ENCODE measurements around the gene LCORL. TPM values are rescaled to one million over a fixed set of nuclear protein-coding genes. Genes with fewer than 3 reads are reported as not detected.
A peak's percentile ranks its signal among the peaks of the same experiment; 100 is the strongest.

Gene LCORL
- total and polyA plus RNA-seq, 9 of the 15 experiments (the other 6 are each of a cell fraction or from before 2014, with no cell fraction given): 3.1 to 24.5 (median 11.1) TPM

DNA sequence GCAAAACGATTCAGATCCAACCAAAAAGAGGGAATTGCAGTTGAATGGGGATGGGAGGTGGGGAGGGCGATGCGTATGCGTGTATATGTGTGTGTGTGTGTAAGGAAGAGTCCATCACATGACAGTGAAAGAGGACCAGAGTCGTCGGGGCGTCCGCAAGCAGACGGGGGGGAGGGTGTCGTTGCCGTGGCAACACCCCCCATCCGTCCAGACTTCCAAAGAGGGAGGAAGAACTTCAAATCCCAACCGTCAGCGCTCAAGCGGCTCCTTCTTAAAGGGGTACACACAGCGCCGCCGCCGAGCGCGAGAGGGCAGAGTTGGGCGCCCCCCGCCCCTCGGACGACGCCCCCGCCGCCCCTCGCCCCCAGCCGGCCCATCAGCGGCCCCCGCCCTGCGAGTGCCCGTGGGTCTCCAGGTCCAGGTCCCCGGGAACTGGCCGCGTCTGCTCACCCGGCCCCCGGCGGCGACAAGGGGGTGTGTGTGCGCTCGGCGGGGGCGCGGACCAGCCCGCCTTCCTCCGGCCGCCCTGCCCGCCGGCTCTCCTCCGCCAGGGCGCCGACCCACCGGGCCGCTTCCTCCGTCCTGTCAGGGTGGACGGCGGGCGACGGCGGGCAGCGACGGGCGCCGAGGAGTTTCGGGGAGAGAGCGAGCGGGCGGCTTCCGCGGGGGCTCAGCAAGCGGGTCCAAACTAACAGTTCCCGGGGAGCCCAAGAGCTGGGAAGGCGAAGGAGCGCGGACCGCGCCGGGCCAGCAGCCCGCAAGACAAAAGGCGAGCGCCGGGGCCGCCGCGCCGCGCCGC lies 685 bp downstream of the LCORL start (continued):
- TF ChIP-seq, protein P1, sequence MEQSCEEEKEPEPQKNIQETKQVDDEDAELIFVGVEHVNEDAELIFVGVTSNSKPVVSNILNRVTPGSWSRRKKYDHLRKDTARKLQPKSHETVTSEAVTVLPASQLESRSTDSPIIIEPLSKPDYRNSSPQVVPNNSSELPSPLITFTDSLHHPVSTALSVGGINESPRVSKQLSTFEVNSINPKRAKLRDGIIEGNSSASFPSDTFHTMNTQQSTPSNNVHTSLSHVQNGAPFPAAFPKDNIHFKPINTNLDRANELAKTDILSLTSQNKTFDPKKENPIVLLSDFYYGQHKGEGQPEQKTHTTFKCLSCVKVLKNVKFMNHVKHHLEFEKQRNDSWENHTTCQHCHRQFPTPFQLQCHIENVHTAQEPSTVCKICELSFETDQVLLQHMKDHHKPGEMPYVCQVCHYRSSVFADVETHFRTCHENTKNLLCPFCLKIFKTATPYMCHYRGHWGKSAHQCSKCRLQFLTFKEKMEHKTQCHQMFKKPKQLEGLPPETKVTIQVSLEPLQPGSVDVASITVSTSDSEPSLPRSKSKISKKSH (CRISPR knock-in tag; IDR thresholded peaks at IDR 0.05): no peak
- TF ChIP-seq PTBP1 (IDR thresholded peaks at IDR 0.05; ENCODE audit: low read depth, low read length) (no peak), ARHGAP35 (IDR thresholded peaks at IDR 0.05; ENCODE audit: partially characterized antibody) (peak; percentile 2), NONO (IDR thresholded peaks at IDR 0.05; ENCODE audit: low read depth in 2 of 2, low read length in 1 of 2) (peak in 1 of 2 experiments; percentile 34; a peak in 1 of 4 replicates), ETS1 (conservative IDR thresholded peaks at IDR 0.05; ENCODE audit: control insufficient read depth, low read depth, low read length) (0 out of 2 replicates have a peak, but pooled peaks have one; percentile 15), EP300 (IDR thresholded peaks at IDR 0.05; ENCODE audit: low read length) (no peak), CREBBP (IDR thresholded peaks at IDR 0.05; ENCODE audit: low read depth, low read length) (no peak), TEAD1 (CRISPR knock-in tag; IDR thresholded peaks at IDR 0.05) (no peak), KDM4B (IDR thresholded peaks at IDR 0.05; ENCODE audit: borderline replicate concordance in 2 of 2, low read depth in 1 of 2) (no peak), GATAD2A (IDR thresholded peaks at IDR 0.05) (no peak), CHAMP1 (IDR thresholded peaks at IDR 0.05) (no peak), ZBTB2 (IDR thresholded peaks at IDR 0.05) (no peak), ZBTB26 (CRISPR knock-in tag; IDR thresholded peaks at IDR 0.05) (no peak), ZNF785 (CRISPR knock-in tag; IDR thresholded peaks at IDR 0.05) (no peak), ZNF41 (CRISPR knock-in tag; conservative IDR thresholded peaks at IDR 0.05) (no peak), PURB (CRISPR knock-in tag; IDR thresholded peaks at IDR 0.05; ENCODE audit: low read depth) (no peak)
- TF ChIP-seq, protein P2, sequence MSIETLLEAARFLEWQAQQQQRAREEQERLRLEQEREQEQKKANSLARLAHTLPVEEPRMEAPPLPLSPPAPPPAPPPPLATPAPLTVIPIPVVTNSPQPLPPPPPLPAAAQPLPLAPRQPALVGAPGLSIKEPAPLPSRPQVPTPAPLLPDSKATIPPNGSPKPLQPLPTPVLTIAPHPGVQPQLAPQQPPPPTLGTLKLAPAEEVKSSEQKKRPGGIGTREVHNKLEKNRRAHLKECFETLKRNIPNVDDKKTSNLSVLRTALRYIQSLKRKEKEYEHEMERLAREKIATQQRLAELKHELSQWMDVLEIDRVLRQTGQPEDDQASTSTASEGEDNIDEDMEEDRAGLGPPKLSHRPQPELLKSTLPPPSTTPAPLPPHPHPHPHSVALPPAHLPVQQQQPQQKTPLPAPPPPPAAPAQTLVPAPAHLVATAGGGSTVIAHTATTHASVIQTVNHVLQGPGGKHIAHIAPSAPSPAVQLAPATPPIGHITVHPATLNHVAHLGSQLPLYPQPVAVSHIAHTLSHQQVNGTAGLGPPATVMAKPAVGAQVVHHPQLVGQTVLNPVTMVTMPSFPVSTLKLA (conservative IDR thresholded peaks at IDR 0.05): peak in 1 of 2 experiments; percentile 36; a peak in 1 of 4 replicates

All from K562 (cell line).